Stimulated activated CD4-positive, alpha-beta T cell treated with anti-CD3 and anti-CD28 coated beads, TNF-alpha, amount 100 ng/mL, for 48 hours (primary cell): ENCODE data around the gene PPP1R7.

Experiments
- DNase-seq, 3 donors: peaks; one replicate each; pipeline ENCODE4 v3.0.0-alpha.2; 2020; ENCODE audit warnings: low read depth in 3 of 3

Gene PPP1R7

DNA sequence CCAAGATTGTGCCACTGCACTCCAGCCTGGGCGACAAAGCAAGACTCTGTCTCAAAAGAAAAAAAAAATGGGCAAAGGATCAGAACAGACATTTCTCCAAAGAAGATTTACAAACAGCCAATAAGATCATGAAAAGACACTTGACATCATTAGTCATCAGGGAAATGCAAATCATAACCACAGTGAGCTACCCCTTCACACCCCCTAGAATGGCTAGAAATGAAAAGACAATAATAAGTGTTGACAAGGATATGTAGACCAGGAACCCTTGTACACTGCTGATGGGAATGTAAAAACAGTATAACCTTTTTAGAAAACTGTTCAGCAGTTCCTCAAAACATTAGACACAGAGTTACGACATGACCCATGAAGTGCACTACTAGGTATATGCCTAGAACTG lies 29.8 kb upstream of the PPP1R7 start:
- no peak for DNase-seq

DNA sequence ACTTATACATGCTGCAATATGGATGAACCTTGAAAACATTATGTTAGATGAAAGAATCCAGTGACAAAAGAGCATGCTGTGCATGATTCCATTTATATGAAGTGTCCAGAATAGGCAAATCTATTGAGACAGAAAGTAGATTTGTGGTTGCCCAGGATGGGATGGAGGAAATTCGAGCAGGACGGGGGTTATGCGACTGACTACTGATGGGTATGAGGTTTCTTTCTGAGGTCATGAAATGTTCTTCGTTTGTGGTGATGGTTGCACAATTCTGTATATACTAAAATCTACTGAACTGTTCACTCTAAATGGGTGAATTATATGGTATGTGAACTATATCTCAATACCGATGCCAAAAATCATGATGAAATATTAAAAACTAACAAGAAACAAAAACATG lies 29.3 kb upstream of the PPP1R7 start:
- no peak for DNase-seq

DNA sequence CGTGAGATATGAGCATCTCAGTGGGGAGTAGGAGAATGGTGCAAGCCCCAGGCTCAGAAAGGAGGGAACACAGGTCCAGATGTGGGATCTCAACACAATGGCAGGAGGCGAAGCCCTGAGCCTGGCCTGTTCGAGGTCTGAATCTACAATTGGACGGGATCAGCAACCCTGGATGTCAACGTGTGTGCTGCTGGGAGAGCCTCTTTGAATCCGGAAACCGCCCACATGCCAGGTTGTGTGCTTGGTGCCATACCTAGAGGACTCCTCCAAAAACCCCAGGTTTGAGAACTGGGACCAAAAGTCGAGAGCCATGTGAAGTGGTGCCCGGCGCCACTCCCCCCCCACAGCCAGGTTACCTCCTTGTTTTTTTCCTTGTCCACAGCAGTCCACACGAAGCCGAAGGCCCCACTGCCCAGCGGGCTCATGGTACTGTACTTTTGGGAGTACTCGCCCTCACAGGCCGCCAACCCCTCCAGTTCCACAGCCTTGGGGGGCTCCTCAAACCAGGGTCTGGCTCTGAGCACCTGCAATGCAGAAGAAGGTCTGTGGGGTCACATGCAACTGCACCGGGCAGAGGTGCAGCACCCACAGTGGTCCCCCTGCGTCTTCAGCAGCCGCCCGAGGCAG lies 27.8 kb upstream of the PPP1R7 start:
- DNase-seq: no peak

DNA sequence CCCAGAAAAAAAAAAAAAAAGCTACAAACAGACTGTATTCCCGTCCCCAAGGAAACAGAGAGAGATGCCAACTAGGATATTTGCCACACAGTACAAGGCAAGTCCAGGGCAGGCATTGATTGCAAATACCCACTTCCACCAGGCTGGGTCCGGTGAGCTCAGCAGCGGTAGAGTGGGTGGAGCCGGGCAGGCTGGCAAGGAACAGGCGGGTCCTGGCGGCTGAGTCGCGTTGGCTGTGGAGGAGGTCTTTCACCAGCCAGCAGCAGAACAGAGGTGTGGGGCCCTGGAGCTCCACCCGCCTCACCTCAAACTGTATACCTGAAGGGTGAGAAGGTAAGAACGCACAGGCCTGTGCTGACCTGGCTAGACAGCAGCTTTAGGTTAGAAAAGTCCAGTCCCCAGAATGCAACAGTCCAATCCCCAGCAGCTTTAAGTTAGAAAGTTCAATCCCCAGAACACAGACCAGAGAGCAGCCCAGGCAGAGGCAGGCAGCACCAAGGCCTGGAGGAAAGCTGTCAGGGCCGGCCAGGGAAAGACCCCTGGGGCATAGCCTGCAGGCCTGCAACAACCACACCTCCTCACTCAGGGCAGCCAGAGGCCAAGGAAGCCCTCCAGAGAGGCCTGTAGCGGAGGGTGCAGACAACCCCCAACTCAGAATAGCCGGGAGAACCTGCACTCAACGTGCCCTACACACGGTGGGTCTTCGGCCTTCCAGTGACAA lies 26.3 kb upstream of the PPP1R7 start:
- DNase-seq: no peak

DNA sequence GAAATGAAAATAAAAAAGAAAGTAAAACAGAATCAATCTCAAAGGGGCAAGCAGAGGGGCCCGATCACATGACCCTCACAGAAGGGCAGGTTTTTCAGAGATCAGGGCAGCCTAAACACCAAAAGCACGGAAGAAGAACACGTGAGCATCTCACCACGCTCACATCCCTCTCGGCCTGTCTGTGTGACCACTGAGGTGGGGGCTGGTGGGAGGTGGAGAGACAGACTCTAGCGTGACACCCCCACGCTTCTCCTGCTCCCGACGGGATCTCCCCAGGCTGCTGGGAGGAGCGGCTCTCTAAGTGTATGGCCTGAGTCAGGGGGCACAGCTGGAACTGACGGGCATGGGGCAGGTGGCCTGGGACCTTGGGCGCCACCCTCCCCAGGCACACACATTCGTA lies 24.6 kb upstream of the PPP1R7 start:
- DNase-seq: no peak

DNA sequence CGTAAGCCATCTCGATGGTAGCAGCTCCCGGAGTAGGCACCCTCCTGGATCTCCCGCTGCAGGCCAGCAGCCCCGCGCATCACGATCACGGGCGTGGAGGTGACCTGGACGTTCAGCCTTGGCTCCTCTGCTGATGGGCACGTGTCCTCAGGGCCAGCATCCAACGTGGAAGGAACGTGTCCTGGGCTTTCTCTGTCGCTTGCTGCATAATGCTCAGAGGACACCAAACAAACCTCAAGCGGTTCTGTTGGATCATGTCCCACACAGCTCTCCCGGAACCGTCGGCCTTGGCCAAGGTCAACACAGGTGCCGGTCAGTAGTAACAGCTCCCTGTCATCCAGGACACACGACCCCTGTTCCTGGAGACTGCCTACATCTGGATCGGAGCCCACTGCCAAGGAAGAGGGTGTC lies 24.1 kb upstream of the PPP1R7 start:
- DNase-seq: no peak

DNA sequence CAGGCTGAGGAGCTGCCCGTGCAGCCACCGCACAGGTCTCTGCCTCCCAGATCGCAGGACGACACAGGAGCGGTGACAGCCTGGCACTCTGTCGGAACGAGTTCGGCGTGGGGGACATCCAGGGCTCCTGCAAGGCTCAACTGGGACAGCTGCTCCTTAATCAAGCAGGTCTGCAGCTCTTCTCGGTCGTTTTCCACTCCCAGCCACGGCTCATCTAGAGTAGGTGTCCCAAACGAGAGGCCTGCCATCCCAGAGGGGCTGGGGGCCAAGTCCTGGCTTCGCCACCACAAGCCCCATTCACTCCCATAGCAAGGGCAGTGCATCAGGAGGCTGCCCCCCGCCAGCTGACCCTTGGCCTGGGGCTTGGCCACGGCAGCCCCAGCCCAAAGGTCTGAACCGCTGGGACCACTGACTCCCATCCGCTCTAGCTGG lies 23.5 kb upstream of the PPP1R7 start:
- DNase-seq: no peak

DNA sequence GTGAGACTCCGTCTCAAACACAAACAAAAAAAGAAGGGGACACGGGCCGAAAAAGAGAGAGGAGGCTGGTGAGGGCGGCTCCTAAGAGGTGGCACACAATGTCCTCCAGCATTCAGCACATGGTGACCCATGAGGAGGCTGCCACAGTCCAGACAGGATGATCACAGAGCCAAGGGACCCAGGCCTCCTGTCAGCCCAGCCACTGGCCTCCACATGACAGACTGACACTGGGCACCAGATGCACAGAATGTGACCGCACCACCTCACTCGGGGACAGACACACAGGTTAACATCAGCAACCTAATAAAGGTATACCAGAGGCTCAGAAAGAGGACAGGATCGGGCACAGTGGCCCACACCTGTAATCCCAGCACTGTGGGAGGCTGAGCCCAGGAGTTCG lies 22.0 kb upstream of the PPP1R7 start:
- no peak for DNase-seq

DNA sequence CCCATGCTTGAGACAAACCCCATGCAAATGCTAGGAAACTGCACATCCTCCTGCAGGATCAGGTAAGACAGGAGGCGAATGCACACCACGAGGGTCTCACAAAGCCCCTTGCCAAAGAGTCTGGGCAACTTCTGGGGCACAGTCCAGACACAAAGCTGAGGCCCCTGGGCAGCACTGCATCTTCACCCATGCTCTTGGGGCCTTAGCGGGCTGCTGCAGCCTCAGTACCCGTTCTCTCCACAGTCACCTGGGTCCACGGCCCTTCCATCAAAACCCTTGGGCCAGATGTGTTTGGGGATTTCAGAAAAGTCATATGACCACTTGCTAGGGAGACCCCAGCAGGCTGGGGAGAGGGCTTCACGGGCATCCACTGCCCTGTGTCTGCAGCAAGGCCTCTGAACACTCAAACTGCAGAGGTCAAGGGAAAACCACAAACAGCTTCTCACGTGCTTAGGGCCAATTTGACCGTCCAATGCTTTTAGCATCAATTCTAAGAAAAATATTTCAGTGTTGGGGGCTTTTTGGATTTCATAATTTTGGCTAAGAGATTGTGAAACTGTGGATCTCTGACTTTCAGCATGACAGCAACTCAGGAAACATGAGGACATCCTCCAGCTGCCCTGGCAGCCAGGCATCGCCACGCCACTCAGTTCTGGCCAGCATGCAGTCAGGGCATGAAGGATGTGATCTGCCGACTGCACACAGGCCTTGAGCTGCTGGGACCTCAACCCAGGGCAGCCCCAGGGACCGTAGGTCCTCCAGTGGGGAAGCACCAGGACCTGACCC lies 21.0 kb upstream of the PPP1R7 start:
- no peak for DNase-seq

DNA sequence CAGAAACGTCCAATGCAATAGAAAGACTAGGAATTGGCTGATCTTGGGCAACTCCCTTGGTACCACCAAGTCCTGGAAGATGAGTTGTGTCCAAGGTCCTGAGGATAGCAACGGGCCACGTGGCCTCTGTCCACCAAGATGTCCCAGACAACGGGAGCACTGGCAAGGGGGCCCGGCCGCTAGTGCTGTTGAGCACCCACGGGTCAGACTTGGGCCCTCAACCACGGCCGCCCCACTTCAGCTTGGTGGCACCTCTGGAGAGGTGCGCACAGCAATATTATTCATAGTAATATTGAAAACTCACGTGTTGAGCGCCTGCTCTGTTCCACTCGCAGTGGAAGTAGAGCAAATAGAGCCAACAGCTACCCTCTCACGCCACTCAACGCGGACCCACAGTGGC lies 20.0 kb upstream of the PPP1R7 start:
- DNase-seq: no peak

DNA sequence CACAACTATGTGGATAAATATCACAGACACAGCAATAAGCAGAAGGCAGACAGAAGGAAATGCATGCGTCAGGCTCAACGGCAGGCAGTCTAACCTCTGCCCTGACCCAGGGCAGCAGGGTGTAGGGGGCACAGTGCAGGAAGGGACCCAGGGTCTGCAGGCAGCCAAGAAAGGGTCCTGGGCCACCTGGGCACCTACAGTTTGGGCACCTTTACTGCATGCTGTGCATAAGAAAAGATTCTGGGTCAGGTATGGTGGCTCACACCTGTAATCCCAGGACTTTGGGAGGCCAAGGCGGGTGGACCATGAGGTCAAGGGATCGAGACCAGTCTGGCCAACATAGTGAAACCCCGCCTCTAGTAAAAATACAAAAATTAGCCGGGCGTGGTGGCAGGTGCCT lies 18.7 kb upstream of the PPP1R7 start:
- DNase-seq: no peak

DNA sequence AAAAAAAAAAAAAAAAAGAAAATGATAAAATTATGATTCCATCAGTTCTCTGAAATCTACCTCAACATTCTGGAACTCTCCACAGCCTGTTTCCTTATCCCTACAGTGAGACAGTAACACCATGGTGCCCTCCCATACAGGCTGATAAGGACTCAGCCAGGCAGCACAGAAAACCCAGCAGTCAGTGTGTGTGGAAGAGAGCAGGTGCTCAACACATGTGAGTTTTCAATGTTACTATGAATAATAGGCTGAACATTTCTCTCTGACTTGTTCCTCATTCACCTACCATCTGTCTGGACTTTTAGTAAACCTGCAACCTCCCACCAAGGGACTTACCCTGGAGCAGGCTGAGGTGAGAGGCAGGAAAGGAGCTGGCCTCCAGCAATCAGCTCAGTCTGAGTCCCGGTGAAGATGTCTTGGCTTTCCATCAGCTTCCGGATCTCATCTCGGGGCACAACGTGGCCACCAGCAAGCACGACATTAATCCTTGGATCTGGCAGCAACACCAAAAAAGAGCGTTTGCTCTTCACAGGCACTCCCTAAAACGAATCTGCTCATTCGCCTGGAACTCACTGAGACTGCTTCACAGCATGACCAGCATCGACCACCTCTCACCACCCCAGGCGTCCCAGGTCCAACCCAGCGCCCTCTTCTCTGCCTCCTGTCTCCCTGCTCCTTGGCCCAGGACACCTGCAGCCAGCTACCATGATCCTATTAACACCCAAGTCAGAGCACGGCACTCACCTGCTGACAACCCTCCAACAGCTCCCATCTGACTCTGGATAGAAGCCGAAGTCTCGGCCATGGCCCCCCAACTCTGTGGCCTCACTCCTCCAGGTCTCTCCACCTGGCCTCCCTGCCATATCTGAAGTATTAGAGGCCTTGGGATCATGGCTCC lies 17.5 kb upstream of the PPP1R7 start:
- DNase-seq: no peak

DNA sequence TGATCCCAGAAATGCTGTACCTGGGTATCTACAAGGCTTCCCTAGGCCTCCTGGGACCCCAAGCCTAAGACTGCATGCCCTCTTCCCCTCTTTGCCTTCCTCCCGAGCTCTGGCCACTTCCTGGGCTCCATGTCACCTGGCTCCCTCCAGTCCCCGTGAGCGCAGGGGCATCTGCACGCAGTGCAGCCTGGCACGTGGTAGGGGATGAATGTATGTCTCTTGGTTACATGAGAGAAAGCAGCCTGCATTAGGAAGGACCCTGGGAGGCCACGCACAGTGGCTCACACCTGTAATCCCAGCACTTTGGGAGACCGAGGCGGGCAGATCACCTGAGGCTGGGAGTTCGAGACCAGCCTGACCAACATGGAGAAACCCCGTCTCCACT lies 16.8 kb upstream of the PPP1R7 start:
- DNase-seq: no peak

DNA sequence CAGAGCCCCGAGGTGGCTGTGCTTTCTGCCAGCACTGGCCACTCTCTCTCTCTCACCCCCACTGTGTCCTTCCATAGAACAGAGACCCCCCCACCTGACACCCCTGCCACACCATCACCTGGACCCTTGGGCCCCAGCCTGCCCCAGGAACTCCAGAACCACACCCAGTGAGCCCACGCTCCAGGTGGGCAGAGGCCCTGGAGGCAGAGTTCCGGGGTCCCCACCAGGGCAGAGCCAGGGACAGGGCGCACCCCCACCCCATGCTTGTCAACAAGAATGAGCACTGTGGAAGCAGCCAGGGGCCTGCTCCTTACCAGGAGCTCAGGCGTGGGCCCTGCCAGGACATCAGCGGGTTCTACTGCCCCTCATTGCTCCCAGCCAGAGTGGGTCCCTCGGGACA lies 15.6 kb upstream of the PPP1R7 start:
- DNase-seq: no peak

DNA sequence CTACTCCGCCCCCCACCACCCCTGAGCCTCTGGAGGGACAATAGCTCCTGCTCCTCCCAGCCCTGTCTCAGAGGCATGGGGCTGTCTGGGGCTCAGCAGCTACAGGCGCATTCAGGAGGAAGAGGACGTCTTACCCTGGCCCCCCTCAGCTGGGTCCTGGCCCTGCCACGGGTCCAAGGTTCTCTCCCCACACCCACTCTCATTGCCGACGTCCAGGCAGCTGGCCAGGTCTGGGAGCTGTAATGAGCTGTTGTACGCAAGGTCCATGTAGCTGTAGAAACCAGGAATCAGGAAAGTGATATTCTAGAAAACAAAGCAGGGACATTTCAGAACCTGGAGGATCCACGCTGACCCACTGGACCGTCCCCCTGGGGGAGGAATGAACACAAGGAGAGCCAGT lies 14.5 kb upstream of the PPP1R7 start:
- DNase-seq: no peak

DNA sequence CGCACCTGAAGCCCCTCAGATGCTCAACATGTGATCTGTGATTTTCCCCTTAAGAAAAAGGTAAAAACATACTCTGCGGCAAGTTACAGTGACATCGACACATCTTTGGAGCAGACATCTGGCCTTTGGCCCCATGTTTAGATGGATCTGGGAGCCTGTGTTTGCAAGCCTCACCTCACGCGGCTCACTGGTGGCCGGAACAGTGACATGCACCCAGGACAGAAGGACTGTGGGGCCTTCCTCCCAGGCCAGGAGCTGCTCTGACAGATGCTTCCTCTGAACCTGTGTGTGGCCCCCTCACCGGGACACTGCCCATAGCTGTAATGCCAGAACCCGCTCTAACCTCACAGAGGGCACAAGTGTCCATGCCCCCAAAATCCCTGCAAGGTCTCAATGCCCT lies 14.1 kb upstream of the PPP1R7 start:
- DNase-seq: no peak

DNA sequence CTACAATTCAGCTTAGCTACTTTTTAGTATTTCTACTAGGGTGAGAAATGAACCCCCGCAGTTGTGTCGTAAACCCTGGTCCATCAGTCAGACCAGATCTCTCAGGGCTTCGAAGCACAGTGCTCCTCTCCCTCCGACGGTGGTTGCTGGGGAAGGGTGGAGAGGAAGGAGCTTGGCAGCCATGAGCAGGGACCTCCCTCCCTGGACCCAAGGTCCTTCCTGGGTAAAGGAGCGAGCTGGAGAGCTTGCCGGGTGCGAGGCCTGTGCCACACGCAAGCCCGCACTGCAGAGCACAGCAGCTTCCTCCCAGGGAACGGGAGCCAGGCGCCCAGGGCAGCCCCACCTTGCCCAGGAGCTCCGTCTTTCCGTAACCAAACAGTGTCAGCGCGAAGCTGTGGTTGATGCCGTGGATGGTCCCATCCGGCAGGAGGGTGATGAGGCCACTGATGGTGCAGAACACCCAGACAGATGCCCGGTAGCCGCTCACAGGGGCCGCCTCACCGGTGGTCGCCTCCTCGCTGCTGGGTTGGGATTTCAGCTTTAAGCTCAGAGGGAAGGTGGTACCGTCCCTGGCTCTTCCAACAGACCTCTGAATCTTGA lies 13.5 kb upstream of the PPP1R7 start:
- no peak for DNase-seq

DNA sequence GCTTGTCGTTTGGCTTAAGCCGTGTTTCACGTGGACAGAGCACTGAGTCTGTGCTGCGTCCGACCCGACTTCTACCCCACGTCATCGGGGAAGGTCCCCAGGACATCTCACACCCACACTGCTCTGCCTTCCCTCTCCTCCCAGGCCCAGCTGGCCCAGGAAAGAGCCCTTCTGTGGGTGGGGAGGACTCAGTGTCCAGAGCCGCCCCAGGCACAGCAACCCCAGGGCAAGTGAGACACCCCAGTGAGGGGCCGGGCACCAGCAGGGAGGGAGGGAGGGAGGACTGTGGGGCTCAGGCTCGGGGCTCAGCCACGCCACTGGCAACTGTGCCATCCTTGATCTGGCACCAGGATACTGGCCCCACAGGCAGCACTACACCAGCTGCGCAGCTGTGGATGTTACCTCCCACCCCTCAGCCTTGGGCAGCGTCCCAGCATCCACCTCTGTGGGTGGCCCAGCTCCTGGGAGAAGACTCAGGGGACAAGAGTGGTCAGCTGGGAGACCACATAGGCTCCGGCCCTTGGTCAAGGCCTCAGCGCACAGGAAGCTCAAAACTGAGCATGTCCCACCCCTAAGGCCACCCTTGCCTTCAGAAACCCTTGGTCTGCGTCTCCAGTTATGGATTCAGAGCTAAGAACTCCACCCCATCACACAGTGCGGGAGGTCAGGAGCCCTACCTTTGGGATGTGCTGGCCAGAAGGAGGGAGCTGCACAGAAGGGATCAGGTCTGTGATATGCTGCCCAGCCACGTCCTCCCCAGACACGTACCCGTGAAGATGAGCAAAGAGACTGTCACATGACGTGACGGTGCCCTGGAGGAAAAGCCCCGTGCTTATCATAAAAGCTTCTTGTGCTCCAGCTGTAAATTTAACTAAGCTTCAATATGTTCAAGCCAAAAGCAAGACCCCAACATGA lies 12.7 kb upstream of the PPP1R7 start:
- DNase-seq: no peak

DNA sequence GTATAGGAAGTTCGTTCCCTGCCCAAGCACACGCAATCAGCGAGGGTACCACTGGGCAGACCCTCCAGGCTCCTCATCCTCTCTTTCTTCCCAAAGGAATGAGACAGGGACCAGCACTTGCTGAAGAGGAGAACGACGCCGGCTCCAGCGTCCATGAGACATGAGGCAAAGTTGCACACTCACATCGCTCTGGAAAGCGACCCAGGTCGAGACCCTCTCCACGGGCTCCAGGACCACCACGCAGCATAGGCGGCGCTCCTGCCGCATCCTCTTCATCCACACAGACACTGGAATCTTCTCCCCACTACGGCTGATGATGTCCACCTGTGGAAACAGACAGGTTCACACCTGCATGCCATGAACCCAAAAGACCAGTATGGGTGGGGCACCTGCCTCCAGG lies 11.8 kb upstream of the PPP1R7 start:
- DNase-seq: no peak
